TTC549 (cell line): ENCODE data around the gene MMADHC.

Experiments used
- FAIRE-seq: peaks from 2 replicates; lab custom pipeline; 2012; peaks lifted over from hg19 to GRCh38; lab: Jason Lieb, UNC

Gene MMADHC

DNA sequence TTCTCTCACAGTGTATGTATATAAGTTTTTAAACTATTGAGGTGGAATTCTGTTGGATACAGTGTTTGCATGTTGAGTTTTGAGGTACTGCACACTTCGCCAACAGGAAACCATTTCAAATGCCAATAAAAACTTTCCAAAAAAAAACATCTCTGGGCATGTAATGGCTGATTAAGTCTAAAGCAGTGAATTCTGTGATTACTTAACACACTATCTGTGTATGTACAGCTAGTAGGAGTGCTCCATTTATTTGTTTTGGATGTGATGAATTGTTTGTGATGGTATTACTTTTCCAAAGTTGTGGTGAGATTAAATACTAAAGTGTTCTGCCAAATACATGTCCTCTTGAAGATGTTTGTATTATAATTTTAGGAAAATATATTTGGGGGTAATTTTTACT, 31.1 kb downstream of the MMADHC start:
- FAIRE-seq: no peak

DNA sequence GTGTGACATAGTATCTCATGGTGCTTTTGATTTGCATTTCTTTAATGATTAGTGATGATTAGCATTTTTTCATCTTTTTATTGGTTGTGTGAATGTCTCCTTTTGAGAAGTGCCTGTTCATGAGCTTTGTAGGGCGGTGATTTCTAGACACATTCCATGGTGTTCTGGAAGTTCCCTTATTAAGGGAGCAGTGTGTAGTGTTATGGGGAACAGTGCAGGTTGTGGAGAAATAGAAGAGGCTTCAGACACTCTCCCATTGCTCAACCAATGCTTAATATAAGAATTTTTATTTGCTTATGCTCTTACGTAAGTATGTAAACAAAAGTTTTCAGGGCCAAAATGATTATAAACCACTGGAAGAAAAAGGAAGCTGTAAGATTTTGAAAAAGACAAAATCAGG, 34.7 kb downstream of the MMADHC start:
- no peak for FAIRE-seq

DNA sequence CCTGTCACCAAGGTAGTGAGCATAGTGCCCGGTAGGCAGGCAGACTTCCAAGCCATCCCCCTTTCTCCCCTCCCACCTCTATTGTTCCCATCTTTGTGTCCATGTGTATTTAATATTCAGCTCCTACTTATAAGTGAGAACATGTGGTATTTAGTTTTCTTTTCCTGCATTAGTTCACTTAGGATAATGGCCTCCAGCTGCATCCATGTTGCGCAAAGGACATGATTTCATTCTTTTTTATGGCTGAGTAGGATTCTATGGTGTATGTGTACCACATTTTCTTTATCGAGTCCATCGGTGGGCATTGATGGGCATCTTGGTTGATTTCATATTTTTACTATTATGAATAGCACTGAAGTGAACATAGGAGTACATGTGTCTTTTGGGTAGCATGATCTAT, 35.3 kb downstream of the MMADHC start:
- FAIRE-seq: no peak

DNA sequence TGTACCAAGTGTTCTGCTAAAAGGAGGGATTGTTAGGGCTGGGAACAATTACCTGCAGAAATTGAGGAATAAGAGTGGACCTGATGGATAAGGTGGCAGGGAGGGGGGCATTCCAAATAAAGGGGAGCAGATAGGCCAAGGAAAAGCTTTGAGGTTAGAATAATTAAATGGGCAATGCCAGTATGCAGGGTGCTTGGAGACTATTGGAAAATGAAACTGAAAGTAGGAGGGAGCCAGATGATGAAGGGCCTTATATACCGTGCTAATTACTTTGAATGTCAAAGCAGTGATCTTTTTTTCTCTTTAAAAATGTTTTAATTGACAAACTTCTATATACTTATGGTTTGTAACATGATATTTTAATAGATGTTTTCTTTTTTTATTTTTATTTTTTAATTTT, 42.9 kb downstream of the MMADHC start:
- FAIRE-seq: no peak

DNA sequence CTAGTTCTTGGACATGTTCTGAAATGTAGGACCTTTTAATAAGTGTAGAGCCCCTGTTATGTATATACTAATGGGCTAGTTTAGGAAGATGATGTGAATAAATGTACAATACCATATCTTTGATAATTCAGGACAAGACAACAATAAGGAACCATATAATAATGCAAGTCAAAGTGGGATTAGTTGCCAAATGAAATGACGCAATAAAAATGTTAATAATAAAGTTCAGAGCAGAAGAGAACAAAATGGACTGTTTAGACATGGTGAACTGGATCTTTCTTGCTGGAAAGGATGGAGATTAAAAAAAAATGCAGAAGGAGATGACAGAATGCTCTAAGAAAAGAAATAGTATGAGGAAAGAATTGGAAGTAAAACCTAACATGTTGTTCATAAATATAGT, 43.7 kb downstream of the MMADHC start:
- FAIRE-seq: no peak

DNA sequence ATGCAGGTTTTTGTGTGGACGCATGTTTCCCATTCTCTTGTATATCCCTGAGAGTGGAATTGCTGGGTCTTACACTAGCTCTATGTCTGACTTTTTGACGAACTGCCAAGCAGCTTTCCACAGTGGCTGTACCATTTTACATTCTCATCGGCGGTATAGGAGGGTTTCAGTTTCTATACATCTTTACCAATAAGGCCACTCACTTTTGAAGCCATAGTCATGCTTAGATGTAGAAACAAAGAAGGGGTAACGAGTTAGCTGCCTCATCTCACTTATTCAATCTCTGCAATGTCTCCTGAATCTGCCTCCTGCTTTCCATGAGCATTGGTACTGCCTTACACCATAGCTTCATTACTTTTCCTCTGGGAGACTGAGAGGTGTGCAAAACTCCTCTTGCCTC, 47.4 kb downstream of the MMADHC start:
- FAIRE-seq: no peak

DNA sequence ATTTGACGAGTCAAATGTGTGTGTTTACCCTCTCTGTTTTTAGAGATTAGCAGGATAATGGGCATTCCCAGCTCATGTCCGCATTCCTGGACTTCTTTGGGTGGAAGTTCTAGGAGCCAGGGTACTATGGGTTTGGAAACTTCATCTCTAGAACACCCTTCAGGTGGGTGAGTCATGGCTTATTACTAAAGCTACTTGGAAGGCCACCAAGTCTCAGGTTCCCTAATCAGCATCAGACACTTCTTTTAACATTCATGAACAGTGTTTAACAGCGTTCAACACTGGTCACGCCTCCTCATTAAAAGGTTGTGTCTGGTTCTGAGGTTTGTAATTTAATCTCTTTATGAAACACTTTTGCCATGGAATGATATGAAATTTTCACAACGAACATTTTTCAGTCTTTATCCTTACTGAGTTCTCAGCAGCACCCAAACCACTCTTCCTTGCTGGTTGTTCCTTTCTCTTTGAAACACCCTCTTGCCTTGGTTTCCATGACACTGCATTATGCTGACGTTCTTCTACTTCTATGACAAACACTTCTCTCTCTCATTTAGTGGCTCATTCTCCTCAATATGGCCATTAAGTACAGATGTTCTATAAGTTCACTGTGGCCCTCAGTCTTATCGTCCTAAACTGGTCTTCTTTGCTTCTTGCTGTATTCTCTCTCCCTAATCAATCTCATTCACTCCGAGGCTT, 49.3 kb downstream of the MMADHC start:
- no peak for FAIRE-seq

DNA sequence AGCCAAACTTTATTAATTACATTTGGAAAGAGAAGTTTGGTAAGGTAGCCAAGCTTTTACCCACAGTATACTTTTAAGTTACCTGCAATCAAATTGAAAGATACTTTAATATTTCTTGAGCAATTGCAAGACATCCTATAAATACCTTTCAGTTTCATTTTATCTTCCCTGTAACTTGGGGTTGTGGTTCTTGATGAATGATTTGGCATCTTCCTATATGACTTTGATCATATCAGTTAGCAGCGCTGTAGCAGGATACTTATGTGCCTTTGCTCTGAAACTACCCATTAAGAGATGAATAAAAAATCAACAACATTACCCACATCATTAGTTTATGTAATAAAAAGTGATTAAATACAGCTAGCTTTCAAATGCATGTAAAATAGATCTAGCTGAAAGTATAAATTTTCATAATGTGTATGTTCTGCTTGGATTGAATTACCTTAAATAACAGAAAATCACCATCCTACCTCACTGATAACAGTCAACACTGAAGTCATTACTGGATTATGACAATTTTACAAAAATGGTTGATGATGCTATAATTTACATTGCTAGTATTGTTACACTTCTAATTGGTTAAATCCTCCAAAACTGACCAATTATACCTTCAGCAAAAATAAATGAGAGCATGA, 50.4 kb downstream of the MMADHC start:
- no peak for FAIRE-seq

DNA sequence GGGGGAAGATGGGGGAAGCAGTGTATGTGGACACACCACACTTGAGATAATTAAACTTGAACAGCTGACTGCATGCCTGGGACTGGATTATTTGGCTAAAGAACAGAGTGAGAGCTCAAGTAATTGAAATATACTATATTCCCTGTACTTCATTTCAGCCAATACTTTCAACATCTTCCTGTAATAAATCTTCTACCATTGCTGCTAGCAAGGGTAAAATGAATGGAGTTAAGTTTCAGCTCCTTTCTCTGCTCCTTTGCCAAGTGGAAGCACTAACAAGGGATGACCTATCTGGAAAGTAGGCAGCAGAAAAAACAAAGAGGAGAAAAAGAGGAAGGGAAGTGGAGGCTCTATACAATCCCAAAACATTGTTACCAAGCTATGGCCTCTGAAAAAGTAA, 50.9 kb downstream of the MMADHC start:
- no peak for FAIRE-seq

DNA sequence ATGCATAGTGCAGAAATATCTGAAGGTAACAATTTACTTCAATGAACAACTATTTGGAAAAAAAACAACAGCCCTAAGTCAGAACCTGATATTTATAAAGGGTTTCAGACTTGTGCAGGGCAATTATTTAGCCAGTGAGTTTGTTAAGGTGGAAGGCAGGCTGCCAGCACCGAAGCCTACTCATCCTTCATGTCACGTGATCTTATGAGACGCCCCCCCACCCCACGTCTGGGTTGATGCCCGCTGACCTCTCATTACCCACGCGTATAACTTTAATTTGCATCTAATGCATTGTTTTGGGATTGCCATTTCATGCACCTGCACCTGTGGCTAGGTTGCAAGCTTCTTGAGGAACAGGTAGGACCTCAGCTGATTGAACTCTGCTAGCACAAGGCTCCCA, 52.9 kb downstream of the MMADHC start:
- FAIRE-seq: no peak

DNA sequence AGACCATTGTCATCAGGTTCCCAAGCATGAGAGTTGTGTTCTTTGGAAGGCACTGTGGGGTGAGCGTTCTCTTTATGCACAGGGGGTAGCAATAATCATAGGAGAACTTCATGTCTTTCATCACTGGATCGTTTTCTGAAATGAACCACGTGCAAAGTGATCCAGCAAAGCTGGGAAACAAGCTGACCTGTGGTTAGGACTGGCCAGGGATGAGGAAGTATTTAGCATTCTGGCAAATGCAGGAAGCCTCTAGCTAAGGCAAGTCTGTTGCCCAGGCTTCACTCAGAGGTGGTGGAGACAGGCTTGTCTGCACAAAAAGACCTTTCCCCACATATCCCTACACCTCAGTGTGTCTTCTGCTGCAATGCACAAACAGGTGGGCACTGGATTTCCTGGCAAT, 58.6 kb downstream of the MMADHC start:
- FAIRE-seq: no peak

DNA sequence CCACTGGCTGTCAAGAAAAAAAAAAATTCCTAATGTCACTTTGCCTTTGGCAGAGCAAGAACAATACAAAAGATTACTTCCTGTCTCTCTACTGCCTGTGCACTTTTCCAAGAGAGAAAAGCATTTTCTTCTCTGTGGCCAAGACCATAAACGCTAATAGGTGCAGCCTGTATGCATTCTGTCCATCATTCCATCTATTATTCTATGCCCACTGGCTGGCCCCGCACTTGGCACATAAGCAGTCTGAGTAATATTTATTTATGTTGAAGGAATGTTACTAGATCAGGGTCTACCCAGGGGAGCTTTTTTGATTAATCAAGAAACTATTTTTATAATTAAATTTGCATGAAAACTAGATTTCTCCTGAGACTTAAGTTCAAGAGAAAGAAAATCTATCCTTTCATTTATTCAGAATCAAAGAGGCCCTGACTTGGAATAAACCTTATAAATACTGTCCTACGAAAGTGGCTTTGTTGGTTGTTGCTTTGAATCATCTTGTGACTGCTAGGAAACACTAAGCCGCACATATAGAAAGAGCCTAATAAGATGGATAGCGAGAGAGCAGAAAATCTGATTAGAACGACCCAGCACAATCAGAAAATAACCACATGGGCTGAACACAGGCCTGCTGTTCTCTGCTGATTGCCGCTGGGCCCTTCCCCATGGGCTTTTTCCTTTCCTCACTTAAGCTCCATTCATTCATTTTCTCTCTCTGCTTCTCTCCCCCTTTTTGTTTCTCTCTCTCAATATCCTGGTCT, 59.4 kb downstream of the MMADHC start:
- no peak for FAIRE-seq

DNA sequence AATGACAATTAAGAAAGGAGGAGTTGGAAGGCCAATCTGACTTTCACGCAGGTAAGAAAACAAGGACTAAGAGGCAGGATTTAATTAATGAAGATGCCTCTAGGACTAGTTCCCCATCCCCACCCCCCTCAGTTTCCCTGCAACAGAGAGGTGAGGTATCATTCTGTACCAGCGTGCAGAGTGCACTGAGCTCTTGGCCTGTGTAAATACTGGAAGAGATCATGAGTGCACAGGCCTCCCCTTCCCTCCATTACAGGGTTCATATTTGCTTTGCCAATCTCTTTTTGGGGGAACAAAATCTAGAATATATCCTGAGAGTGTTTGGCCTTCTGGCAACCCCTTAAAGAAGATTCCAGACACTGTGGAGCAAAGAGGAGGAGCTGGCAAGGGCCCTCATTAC, 60.9 kb downstream of the MMADHC start:
- no peak for FAIRE-seq

DNA sequence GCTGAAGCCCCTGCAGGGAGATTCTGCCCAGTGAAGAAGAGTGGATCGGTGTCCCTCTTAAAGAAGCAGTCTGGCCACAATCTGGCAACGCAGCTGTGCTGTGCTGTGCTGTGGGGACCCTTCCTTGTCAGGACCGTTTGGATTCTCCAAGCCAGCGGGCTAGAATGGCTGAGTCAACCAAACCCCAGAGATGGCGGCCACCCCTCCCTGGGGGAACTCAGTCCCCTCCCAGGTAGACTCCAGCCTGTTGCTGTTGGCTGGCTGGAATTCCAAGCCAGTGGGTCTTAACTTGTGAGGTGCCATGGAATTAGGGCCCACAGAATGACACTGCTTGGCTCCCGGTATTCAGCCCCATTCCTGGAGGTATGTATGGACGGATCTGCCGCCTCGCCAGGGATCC, 62.3 kb downstream of the MMADHC start:
- no peak for FAIRE-seq
